ENCODE data around the gene SERPINB7.
"Not testable (repeated sequence)": the region's sequence is repeated elsewhere in the genome, so short reads cannot be mapped to it uniquely, and the experiment has no call there.

SERPINB7 gene, protein sequence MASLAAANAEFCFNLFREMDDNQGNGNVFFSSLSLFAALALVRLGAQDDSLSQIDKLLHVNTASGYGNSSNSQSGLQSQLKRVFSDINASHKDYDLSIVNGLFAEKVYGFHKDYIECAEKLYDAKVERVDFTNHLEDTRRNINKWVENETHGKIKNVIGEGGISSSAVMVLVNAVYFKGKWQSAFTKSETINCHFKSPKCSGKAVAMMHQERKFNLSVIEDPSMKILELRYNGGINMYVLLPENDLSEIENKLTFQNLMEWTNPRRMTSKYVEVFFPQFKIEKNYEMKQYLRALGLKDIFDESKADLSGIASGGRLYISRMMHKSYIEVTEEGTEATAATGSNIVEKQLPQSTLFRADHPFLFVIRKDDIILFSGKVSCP

DNA sequence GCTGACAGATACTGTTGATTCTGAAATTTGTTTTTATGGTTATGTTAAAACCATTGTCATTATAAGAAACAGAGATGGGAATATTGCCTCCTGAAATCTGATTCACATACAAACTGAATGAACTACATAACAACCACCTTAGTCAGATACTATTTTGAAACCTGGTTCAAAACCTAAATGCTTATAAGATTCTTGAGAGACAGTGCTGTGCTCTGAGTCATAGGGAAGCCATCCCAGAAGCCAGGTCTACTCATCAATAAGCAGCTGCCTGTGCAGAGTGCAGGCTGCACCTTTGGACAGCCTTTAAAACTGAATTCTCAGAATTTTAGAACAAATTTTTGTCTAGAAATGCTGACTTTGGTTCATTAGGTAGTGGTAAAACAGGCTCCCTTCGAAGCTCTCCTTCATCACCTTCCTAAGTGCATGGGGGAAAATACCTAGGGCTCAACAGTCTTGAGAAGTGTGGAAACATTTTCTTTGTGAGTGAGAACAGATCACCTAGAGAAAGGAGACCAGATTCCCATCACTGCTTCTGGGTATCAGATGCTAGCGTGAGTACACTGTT lies at the start of gene SERPINB7:
TSS of gene SERPINB7 (plus strand) at position 253 of the 565 bp plus-strand sequence. CDS start 6,955 bp downstream, outside the sequence.
- no peak for DNase-seq

DNA sequence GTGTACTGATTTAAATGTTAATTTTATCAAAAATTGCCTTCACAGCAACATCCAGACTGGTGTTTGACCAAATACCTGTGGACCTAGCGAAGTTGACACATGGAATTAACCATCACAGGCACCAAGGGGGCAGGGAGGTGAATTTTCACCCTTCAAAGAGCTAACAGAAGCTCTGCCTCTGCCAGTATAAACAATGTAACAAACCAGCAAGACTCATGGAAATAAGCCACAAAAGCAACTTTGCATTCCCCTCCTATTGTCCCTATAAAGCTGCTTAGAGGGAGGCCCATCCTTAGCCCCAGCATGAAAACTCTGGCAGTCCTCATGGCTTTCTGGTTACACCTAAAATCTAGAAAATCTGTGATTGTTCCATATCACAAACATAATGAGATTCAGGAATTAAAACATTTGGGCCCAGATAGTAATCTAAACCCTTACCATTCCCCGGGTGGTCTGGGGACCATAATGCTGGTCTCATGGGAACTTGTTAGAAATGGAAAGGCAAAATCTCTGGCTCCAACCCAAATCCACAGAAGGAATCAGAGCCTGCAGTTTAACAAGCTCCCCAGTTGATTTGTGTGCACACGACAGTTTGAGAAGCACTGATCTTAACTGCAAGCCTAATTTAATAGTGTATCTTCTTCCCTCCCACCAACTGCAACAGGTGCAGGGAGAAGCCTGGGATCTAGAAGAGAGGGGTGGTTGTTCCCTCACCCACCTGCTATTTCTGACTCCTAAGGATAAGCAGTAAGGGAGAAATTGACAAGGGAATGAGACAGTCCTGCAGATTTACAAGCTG lies 49.3 kb upstream of the SERPINB7 start:
- no peak for DNase-seq

DNA sequence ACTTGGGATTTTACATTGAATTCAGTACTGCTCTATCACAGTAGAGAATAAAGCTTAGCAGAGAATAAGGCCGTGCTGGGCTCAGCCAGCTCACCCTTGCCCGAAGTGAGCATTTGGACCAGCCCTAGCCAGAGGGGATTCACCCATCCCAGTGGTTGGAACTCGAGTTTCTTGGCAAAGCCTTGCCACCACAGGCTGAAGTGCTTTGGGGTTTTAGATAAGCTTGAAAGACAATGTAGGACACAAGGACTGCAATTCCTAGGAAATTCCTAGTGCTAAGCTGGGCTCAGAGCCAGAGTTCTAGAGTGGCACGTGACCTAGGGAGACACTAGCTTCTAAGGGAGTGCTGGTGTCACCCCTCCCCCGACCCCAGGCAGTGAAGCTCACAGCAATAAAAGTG lies 44.4 kb upstream of the SERPINB7 start:
- DNase-seq, result no peak

DNA sequence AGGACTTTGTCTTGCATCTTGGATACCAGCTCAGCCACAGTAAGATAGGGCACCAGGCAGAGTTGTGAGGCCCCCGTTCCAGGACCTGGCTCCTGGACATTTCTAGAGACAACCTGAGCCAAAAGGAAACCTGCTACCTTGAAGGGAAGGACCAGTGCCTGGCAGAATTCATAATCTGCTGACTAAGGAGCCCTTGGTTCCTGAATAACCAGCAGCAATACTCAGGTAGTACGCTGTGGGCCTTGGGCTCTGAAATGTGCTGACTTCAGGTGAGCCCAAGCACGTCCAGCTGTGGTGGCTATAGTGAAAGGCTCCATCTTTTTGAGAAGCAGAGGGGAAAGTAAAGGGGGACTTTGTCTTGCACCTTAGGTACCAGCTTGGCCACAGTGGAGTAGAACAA lies 44.0 kb upstream of the SERPINB7 start:
- no peak for DNase-seq

DNA sequence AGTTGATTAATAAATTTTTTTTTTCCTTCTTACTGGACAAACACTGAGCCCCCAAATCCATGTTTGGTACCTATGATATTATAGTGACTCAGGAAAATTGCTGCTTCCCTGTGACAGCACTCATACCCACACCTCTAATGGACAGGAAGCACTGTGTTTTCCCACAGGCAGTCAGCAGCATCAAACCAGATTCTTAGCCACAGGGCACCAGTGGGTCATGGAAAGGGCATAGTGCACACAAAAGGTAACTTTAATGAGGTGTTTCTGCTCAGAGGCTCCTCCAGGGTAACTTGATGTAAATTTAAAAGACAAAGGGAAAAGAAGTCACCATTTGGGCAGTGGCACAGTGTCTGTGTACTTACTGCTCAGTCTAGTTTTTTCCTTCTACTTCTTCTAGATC lies 38.3 kb upstream of the SERPINB7 start:
- no peak for DNase-seq

DNA sequence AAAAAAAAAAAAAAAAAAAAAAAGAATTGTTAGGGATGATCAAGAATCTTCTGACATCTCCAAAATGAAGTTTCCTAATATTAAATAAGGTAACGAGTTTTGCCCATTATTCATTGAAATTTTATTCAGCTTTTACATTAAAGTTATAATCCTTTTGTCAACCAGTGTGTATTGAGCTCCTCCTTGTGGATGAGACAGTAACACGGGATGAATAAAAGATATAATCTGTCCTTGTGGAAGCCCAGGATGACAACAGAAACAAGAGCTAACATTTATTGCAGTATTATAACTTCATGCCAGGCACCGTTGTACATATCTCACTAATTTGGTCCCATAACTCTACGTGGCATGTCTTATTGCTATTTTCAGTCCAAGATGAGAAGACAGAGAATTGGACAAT lies 33.4 kb upstream of the SERPINB7 start:
- no peak for DNase-seq

DNA sequence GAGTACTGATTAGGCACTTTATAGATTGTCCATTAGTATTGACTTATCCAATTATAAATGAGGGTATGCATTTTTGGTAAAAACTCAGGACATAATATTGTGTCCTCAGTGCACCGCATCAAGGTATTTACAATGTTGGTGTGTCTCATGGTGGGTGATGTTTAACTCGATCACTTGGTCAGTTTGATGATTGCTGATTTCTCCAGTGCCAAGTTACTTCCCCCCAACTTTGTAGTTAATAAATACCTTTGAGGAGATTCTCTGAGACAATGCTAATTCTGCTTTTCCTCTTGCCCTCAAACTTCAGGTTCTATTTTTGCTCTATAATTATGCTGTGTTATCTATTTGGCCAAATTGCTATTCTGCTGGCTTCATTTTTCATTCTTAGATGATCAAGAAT lies 28.2 kb upstream of the SERPINB7 start:
- no peak for DNase-seq

DNA sequence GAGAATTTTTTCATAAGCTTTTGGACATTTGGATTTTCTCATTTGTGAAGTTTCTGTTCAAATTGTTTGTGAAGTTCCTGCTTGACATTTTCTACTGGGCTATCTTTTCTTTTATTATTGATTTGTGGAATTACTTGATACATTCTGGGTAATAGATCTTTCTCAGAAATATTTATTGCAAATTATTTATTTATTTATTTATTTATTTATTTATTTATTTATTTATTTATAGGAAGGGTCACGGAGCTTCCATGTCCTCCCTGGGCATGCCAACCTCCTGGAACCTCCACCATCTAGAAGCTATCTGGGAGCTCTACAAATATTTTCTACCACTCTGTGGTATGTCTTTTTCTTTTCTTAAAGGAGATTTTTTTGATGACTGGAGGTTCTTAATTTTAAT lies 25.7 kb upstream of the SERPINB7 start:
- DNase-seq, result no peak

DNA sequence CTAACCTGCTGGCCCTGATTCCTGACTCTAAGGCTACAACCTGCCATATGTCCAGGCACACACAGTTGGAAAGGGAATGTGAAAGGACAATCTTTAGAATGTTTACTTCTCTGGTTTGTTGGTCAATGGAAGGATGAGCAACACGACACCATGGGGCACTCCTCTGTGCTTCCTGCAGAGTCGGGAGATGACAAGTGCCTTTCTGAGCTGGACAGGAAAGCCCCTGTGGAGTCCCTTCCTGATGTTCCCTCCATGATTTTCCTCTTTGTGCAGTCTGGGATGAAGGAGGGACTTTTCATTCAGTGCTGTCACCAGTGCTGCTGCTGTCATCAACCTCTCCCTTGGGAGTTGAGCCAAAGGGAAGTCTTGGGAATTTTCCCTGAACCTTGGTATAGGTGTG lies 22.6 kb upstream of the SERPINB7 start:
- DNase-seq, result no peak

DNA sequence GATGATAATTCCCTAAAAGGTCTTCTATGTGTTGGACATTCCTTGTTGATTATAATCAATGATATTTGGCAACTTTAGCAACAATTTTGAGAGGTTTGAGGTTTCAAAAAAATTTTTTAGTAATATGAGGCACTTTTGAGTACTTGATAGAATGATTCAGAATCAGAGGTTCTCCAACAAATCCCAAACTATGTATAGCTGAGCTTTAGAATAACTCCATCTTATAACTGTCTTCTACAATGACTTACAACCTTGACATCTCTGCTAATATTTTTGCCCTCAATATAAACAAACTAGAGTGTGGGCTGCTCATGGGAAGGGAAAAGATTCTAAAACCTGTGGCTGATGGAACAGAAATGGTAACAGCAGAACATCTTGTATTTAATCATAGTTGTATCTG lies 21.5 kb upstream of the SERPINB7 start:
- DNase-seq, result no peak

DNA sequence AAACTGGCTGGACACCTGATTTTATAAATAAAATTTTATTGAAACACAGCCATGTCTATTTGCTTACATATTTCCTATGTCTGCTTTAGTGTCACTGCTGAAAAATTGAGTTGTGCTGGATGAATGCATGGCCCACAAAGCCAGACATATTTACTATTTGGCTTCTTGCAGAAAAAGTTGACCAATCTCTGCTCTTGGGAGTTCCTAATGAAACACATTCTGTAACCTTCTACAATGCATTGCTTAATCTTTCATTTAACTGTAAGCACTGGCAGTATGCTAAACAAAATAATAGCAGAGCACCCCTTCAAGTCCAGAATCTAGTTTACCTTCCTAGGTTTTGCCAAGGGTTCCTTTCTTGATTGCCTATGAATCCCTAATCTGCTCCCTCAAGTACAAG lies 17.7 kb upstream of the SERPINB7 start:
- DNase-seq, result no peak

DNA sequence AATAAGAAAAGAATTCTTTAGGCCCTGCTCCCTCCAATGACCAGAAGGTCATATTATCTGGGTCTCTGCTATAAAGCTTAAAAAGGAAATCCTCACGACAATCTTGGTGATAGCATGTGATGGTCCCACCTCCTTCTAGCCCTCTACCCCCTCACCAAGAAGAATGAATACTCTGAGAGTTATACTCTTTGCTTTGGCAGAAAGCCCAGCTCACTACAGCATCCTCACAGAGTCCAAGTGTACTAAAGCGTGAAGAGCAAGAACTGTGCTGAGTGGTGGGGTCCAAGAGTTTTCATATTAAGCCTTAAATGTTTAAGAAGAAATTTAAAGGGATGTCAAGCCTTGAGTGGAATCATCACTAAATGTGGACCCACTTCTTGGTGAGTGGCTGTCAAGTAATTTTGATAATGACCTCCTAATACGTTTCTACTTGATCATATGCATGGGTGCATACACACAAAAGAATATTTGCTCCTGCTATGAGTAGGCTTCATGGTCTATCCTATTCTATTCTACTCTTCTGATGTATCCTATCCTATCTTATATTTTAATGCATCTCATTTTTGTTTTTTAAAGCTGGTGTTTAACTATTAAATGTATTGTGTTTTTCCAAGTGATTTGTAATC lies 16.5 kb upstream of the SERPINB7 start:
- DNase-seq, result no peak

DNA sequence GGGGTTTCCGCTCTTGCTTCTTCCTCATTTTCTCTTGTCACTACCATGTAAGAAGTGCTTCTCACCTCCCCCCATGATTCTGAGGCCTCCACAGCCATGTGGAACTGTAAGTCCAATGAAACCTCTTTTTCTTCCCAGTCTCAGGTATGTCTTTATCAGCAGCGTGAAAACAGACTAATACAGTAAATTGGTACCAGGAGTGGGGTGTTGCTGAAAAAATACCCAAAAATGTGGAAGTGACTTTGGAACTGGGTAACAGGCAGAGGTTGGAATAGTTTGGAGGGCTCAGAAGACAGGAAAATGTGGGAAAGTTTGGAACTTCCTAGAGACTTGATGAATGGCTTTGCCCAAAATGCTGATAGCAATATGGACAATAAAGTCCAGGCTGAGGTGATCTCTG lies 15.4 kb upstream of the SERPINB7 start:
- not testable (repeated sequence) for DNase-seq

DNA sequence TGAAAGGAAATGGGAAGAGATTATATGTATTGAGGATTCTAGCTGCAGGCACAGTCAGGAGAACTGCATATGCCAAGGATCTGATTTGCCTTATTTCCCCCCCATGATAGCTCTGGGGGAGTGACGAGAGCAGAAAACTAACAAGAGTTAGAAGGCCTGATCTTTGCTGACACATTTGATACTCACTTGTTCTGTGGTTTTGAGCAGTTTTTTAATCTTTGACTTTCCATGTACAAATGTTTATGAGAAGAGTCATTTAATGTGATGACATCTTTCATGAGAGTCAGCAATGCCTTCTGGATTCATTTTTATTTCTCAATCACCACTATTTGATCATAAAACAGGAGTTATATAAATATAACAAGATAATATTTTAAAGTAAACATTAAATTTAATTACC lies 12.7 kb upstream of the SERPINB7 start:
- DNase-seq, result no peak

DNA sequence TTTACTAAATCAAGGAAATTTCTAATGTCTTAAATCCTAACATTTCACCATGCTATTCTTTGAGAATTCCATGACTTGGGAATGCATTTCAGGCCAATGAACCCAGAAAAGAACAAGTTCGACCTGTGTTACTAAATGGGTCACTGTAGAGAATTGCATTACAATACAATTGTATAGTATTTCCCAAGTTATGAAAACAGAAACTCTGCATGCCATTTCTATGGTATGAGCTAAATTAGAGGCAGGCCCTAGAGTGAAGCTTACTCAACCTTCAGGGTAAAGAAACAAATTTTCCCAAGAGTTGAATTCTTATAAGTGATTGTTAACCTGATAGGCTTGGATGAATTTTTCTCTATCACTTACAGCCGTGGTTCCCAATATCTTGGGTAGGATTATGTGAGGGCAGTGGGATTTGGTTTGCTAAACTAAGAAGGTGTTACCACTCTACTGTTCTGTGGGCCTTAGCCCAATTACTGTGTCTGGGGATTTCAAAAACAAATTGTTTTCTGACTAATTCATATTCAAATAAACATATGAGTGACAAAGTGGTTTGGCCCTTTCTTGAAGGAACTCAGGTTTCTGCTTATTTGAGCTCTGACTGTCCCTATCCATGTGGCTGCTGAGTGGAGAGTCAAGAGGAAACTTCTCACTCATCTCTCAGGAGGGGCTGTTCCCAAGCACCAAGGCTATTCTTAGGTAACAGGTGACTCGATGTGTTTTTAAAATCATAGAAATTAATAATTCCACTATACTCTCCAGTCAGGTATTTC lies 11.2 kb upstream of the SERPINB7 start:
- no peak for DNase-seq

DNA sequence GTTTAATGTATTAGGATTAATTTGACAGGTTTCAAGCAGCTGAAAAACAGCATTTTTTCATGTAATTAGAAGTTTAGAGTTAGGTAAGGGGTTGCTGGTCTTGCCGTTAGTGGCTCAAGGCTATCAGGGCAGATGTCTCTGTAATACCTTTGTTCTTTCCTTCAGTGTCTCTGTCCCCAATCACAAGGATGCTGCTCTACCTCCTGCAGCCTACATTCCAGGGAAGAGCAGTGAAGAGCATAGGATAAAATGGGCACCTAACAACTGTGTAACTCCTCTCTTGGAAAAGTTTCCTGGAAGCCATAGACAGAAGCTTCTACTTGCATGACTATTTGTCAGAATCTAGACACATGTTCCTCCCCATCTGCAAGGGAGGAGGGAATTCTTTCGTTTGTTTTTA lies 9.4 kb upstream of the SERPINB7 start:
- no peak for DNase-seq

DNA sequence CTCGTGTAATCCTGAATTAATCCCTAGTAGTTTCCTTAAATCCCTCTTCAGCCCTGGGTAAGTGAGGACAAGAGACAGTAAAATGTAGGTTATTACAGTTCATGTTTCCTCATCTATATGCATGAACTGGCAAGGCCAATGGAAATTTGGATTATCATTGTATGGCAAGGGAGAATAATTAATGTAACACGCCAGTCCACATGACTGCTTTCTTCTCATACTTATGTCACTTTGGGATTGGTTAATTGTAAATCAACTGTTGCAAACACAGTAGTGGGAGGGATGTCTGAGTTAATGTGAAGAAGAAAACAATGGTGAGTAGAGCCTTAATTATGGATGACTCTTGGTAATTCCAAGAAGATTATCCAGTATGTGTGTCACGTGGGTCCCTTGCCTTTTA lies 1.7 kb upstream of the SERPINB7 start:
- no peak for DNase-seq

DNA sequence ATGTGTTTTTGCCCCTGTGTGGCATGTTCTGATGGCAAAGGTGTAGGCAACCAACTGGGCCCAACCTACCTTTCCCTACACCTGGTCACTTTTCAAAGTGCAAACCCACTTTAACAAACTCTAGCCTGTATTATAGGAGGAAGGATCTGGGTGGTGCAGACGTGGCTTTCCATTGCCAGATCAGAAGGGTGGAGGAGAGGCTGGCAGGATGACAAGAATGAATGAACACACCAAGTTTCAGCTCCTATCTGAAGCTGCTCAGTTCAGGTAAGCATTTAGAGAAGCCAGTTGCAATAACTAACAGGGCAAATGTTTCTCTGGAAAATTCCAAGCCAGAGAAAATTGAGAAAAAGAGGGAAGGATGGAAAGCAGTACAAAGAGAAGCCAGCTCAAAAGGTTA lies 707 bp upstream of the SERPINB7 start:
- no peak for DNase-seq

DNA sequence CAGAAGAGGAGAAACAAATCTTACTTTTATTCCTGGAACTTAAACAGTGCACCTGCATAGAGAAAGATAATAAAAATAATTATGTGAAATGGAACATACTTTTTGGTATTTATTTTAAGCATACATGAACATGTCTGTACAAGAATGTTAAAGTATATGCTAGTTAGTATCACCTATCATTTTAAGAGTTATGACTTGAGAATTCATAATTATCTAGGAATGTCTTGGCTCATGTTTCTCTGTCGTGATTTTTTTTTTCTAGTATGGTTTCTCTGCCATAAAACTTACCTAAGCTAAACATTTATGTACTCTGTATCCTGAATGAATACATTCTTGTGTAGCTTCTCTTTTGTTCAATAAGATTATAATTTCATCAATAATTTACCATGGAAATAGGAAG lies 4.2 kb downstream of the SERPINB7 start:
- no peak for DNase-seq

DNA sequence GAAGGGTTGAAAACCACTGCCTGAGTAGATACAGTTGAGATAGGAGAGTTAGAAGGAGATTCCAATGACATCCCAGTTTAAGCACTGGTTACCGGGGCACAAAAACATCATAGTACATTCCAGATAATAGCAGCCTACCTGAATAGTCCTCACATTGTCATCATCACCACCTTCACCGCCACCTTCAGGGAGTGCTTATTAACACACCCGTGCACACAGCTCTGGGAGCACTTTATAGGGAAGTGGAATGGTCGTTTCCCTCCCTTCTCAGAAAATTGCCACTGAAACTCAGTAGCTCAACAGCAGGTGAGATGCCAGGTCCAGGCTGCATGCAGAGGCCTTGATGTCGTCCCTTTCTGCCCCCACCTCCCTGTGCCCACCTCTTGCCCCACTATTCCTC lies 8.2 kb downstream of the SERPINB7 start:
- no peak for DNase-seq

DNA sequence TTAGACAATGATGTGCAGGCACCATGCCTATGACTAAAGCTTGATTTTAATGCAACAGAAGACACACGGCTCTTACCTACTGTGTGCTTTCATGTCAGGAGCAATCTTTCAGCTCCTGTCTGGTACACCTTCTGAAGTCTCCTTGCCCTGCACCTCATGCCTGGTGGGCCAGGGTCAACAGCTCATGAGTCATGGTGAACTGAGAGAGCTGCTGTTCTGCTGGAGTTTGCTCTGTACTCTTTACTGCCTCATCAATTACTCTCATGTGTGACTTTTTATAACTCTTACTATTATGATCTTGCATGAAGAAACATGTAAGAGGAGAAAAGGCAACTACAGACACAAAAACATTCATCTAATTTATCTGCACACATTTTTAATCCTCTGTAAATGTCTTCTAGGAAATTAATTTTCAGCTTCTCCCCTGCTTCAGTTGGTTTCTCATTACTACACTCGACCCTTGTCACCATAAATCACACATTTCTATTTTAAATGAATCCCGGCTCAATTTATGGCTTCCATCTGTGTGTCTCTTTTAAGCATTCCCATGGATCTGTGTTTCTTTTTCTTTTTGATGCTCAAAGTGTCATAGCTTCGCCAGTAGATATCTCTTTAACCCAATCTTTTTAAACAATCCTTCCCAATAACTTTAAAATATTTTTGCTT lies 9.7 kb downstream of the SERPINB7 start:
- no peak for DNase-seq

DNA sequence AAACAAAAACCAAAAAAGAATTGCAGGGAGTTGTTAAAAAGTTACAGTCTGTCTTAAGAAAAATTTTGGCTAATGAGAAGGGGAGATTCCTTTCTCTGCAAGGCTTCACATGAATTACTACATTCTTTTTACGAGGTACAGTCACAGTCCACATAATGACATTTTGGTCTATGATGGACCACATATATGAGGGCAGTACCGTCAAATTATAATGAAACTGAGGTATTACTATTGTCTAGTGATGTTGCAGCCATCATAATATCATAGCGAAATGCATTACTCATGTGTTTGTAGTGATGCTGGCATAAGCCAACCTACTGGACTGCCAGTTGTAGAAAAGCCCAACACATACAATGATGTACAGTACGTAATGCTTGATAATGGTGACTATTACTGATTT lies 12.5 kb downstream of the SERPINB7 start:
- no peak for DNase-seq

Data from activated CD4-positive, alpha-beta T cell treated with anti-CD3 and anti-CD28 coated beads for 4 hours (primary cell).